ENCODE data around the gene ANKFN1.

The ANKFN1 gene

GRCh38 chr17:56290101-56290801 is 137.0 kb downstream of the ANKFN1 start:
- DNase-seq (ENCODE audit: low read depth in 2 of 2), result no peak

DNA sequence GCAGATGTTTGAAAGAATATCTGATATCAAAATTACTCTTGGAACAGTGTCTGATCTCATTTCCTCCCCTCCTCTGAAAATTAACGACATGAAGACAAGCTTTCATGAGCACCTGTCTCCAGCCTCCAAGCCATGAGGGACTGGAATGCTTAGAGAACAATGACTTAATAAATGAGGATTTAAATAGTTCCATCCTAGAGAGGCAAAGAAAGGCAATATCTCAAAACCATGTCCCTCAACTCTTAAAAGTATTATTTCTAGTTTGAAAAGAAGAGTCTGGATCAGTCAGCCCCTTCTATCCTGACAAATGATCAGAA is 137.5 kb downstream of the ANKFN1 start:
- no peak for DNase-seq (ENCODE audit: low read depth in 2 of 2)

DNA sequence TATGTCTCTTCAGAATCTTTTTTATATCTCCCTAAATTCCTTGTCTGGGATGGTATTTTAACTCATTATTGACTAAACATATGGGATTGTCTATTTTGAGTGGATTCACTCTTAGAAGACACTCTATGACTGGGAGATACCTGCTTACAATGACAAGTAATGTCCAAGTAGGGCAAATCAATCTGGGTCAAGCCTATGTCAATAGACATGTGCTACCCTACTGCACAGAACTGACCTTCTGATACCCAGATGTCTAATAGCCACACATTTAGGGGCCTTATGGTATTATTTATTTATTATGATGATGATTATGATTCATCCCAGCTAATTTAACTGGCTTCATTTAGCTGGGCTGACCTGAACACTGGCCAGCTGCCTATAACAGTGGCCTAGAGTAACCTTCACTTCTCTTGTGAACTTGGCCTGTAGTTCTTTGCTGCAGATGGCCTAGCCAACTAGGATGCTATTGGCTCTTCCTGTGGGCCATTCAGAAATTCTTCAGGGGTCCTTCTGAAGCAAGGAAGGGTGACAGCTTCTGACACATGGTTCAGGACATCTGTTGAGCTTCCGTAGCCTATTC is 138.0 kb downstream of the ANKFN1 start:
- DNase-seq (ENCODE audit: low read depth in 2 of 2), result no peak

DNA sequence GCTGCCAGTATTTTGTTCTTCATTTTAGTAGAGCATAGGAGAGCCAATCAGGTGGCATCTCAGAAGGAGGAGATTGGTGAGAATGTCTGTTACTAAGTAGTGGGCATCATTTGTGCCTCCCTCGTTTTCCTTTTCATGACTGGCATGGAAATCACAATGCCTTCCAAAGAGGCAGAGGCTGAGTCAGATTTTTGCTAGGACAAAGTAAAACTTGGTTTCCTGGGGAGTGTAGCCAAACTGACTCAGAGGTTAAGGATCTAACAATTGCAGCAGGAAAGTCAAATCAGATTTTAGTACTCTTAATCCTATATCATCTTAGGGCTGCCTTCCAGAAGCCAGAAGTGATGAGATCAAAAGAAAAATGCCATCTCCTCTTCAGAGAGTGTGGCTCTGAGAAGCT is 138.7 kb downstream of the ANKFN1 start:
- DNase-seq (ENCODE audit: low read depth in 2 of 2), result peak; percentile 32 to 37

DNA sequence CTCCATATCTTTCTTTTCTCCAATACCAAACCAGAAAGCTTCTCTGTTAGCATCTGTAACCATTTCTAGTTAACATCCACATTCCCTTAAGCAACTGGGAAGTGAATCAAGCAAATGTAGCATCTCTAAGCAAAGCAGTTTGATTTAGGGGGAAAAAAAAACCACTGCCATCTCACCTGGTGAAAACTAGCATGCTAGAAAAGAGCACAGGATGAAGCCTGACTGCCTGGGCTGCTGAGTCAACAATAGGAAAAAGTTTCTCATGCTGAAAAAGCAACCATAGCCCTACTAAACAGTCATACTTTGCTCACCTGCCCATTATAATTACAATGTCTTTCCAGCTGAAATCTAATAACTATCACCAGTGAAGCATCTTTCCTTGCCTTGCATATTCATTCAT is 139.3 kb downstream of the ANKFN1 start:
- DNase-seq (ENCODE audit: low read depth in 2 of 2), result no peak

DNA sequence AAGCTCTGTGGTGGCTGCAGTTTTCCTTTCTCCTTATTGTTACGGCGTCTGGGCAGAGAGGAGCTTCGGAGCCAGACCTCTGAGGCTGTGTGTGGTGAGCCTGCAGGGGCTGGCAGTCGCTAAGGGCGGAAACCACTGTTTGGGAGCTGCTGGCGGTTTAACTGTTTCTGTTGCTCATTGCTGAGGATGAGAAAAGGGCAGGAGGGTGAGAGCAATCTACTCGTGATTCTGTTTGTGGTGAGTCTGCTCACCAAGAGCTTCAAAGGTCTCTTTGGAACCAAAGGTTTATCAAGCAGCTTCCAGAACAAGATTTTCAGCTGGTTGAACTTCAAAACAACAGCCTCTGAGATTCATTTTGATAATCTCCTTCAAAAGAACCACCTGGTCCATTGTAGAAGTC is 143.9 kb downstream of the ANKFN1 start:
- DNase-seq (ENCODE audit: low read depth in 2 of 2), result no peak

GRCh38 chr17:56298846-56299245 is 145.6 kb downstream of the ANKFN1 start:
- no peak for DNase-seq (ENCODE audit: low read depth in 2 of 2)

GRCh38 chr17:56300144-56300543 is 146.9 kb downstream of the ANKFN1 start:
- no peak for DNase-seq (ENCODE audit: low read depth in 2 of 2)

- no peak for DNase-seq (ENCODE audit: low read depth in 2 of 2)
These were observed 151.7 kb downstream of the ANKFN1 start for GRCh38 chr17:56305007-56305406.

GRCh38 chr17:56309897-56310296 is 156.6 kb downstream of the ANKFN1 start:
- no peak for DNase-seq (ENCODE audit: low read depth in 2 of 2)

GRCh38 chr17:56310782-56311181 is 157.5 kb downstream of the ANKFN1 start:
- DNase-seq (ENCODE audit: low read depth in 2 of 2), result no peak

GRCh38 chr17:56313201-56313600 is 159.9 kb downstream of the ANKFN1 start:
- DNase-seq (ENCODE audit: low read depth in 2 of 2), result no peak

DNA sequence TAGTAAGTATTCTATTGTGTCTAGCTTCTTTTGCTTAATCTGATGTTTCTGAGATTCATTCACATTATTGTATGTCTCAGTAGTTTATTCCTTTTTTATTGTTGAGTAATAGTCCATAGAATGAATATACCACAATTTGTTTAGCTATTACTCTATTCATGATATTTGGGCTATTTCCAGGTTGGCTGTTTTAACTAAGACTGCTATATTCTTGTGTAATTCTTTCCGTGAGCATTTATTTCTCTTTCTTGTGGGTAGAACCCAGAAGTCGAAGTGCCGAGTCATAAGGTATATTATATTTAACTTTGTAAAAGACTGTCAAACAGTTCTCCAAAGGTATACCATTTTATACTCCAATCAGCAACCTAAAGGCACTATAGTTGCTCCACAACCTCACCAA is 160.8 kb downstream of the ANKFN1 start:
- no peak for DNase-seq (ENCODE audit: low read depth in 2 of 2)

DNA sequence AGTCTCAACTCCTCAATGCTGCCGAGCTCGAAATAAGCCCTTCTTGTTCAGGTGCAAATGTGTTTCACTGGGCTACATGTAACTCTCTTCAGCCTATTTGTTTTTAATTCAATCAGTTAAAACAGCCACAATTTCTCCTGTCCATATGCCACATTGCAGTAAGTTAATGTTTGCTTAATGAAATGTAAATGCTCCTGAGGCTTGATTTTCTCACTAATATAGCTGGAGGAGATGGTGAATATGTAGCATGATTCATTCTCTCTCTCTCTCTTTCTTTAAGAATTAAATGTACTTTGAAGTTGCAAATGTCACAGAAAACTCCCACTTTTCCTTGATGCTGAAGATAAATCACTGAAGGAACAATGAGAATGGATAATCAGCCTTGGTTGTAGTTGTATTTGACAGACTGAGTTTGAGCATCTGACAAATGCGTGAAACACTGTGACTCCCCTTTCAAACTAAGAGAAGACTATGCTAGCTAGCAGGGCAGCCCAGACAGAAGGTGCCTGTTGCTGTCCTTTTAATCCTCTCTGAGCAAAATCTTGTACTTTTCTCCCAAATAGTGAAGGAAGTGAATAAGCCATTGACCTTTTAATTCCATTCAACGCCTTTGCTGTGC is 161.8 kb downstream of the ANKFN1 start:
- no peak for DNase-seq (ENCODE audit: low read depth in 2 of 2)

GRCh38 chr17:56316604-56317003 is 163.3 kb downstream of the ANKFN1 start:
- no peak for DNase-seq (ENCODE audit: low read depth in 2 of 2)

GRCh38 chr17:56317351-56318208 is 164.3 kb downstream of the ANKFN1 start:
- DNase-seq (ENCODE audit: low read depth in 2 of 2), result no peak

- DNase-seq (ENCODE audit: low read depth in 2 of 2), result peak; percentile 42 to 48
These were observed 166.3 kb downstream of the ANKFN1 start for GRCh38 chr17:56319531-56319930.

- no peak for DNase-seq (ENCODE audit: low read depth in 2 of 2)
These were observed 167.2 kb downstream of the ANKFN1 start for GRCh38 chr17:56320443-56320842.

GRCh38 chr17:56322991-56323390 is 169.7 kb downstream of the ANKFN1 start:
- no peak for DNase-seq (ENCODE audit: low read depth in 2 of 2)

DNA sequence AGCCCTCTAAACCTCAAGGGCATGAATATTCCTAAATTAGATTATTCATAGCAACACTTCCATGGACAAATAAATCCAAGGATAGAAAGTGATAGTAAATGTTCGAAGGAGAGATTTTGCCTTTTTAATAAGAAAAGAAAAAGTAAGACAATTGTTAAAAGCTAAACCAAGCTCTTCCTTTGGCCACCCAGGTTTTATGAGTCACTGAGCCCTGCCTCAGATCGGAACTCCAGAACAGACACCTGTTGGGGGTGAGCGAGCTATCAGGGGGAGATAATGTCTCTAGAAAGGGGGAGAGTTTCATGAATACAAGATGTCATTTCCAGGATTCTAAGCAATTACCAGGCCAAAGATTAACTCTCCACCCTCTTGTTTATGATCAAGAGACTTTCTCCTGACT is 171.4 kb downstream of the ANKFN1 start:
- DNase-seq (ENCODE audit: low read depth in 2 of 2), result no peak

GRCh38 chr17:56325313-56326000 is 172.2 kb downstream of the ANKFN1 start:
- DNase-seq (ENCODE audit: low read depth in 2 of 2), result no peak

DNA sequence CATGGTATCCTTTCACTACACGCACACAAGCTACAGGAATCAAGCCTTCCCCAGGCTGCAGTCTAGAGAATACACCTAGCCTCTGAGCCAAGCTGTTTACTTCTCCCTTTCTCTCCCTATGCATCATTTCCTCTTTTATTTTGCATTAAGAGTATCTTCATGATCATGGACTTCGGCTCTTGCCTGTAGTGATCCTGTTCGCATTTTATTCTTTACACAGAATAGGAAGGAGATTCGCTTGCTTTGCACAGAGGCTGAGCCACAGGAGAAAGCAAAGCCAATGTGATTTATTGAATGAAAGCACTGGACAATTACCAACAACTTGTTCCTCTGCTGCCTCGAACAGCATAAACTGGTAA is 172.7 kb downstream of the ANKFN1 start:
- no peak for DNase-seq (ENCODE audit: low read depth in 2 of 2)

Measured in fibroblast of skin of left quadriceps (primary cell).